Measurements from ENCODE around the gene UBE3C.

The UBE3C gene

GRCh38 chr7:157292770-157293412 is 154.2 kb downstream of the UBE3C start:
- DNase-seq (ENCODE audit: low read depth) = no peak

GRCh38 chr7:157293413-157293788 is 154.7 kb downstream of the UBE3C start:
- no peak for DNase-seq (ENCODE audit: low read depth)

GRCh38 chr7:157294773-157295172 is 156.0 kb downstream of the UBE3C start:
- DNase-seq (ENCODE audit: low read depth) = no peak

GRCh38 chr7:157295338-157295737 is 156.6 kb downstream of the UBE3C start:
- DNase-seq (ENCODE audit: low read depth) = no peak

GRCh38 chr7:157297185-157297584 is 158.5 kb downstream of the UBE3C start:
- DNase-seq (ENCODE audit: low read depth) = no peak

GRCh38 chr7:157299317-157299612 is 160.5 kb downstream of the UBE3C start:
- no peak for DNase-seq (ENCODE audit: low read depth)

- DNase-seq (ENCODE audit: low read depth) = no peak
These were observed 161.1 kb downstream of the UBE3C start for GRCh38 chr7:157299613-157300368.

- no peak for DNase-seq (ENCODE audit: low read depth)
These were observed 161.7 kb downstream of the UBE3C start for GRCh38 chr7:157300369-157300825.

- DNase-seq (ENCODE audit: low read depth) = no peak
These were observed 162.9 kb downstream of the UBE3C start for GRCh38 chr7:157301610-157302120.

- DNase-seq (ENCODE audit: low read depth) = no peak
These were observed 168.4 kb downstream of the UBE3C start for GRCh38 chr7:157306846-157307838.

GRCh38 chr7:157309988-157310668 is 171.4 kb downstream of the UBE3C start:
- peak; percentile 98 for DNase-seq (ENCODE audit: low read depth)

- peak; percentile 45 for DNase-seq (ENCODE audit: low read depth)
These were observed 172.0 kb downstream of the UBE3C start for GRCh38 chr7:157310676-157311185.

GRCh38 chr7:157312941-157313340 is 174.2 kb downstream of the UBE3C start:
- no peak for DNase-seq (ENCODE audit: low read depth)

- no peak for DNase-seq (ENCODE audit: low read depth)
These were observed 174.9 kb downstream of the UBE3C start for GRCh38 chr7:157313645-157314044.

- DNase-seq (ENCODE audit: low read depth) = peak; percentile 92
These were observed 179.4 kb downstream of the UBE3C start for GRCh38 chr7:157318015-157318706.

All from ELR (cell line).